ENCODE measurements around the gene TCERG1.
A peak's percentile ranks its signal among the peaks of the same experiment; 100 is the strongest.
"Not testable (repeated sequence)": the region's sequence is repeated elsewhere in the genome, so short reads cannot be mapped to it uniquely, and the experiment has no call there.

TCERG1 gene

DNA sequence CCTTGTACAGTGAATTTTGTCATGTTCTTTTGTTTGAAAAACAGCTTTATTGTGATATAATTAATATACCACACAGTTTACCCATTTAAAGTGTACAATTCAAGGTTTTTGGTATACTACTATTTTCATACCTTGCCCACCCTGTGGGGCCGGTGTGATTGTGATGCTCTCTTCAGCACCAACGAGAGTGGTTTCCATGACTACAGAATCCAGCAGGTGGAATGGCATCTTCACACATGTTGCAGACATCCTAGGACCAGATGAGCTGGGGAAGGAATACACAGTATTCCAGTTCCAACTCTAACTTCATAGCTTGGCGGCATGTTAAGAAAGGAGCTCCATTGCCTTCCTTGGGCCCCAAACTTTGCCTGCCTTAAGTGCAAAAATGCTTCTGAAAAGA lies 76.6 kb downstream of the TCERG1 start:
- no peak for DNase-seq

DNA sequence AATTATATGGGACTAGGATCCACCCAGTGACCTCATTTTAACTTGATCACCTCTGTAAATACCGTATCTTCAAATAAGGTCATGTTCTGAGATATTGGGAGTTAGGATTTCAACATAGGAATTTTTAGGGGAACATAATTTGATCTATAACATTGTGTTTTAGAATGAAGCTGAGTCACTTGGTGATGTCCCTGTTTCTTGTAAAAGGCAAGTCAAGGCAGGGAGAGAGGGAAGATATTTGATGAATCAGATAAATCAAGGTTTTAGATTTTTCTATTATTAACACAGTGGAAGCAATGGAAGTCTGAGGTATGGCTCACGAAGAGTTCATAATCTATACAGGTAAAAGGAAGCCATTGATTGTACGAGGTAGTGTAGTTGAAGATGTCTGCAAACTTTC lies 80.7 kb downstream of the TCERG1 start:
- DNase-seq = no peak

DNA sequence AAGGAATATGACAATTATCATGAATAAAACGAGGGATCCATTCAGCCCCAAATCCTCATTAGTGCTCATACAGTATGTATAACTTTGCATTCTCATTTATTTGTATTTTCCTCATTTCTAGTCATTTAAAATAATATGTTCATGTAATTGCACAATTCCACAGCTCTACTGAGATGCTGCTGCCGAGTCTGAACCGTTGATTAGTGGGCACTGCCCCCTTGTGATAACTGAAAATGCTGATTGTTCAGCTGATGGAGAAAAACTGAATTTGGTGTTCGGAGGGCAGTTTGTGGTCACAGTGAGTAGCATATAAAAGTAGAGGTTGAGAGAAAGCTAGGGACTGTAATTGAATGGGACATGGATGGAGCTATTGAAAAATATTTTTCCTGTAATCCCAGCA lies 81.1 kb downstream of the TCERG1 start:
- no peak for DNase-seq

DNA sequence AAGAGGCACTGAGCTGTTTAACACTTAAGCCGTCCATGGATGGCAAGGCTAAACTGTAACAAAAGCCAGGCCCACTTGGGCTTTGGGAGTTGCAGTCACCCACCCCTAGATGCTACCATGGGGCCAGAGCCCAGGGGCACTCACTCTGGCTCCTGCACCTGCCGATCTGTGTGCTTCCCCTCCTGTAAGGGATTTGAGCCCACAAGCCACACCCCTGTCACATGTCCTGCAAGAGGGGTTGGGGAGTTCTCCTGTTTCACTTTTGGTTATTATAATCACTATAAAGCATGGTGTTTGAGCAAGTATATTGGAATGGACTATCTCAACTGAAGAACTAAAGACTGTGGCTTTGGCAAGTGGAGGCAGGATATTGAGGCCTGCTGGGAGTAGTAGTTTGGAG lies 82.9 kb downstream of the TCERG1 start:
- DNase-seq = no peak

DNA sequence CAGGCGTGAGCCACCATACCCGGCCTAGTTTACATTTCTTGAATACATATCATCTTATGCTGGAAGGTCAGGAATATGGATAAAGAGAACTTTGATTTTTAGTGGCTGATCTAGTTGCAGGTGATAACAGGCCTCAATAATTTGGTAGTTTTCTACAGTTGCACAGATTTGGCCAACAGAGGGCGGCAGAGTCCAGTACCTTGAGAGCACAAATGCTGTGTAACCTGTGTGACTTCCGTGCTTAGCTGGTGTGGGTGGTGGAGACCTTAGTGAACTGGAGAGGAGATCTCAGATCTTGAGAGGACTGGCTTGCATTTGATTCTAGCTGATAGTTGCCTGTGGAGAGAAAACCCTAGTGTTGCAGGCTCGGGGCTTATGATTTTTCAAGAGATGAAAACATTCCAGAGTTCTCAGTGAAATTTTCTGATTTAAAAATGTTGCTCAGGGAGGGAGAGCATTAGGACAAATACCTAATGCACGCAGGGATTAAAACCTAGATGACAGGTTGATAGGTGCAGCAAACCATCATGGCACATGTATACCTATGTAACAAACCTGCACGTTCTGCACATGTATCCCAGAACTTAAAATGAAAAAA lies 86.2 kb downstream of the TCERG1 start:
- peak; percentile 36 for DNase-seq

DNA sequence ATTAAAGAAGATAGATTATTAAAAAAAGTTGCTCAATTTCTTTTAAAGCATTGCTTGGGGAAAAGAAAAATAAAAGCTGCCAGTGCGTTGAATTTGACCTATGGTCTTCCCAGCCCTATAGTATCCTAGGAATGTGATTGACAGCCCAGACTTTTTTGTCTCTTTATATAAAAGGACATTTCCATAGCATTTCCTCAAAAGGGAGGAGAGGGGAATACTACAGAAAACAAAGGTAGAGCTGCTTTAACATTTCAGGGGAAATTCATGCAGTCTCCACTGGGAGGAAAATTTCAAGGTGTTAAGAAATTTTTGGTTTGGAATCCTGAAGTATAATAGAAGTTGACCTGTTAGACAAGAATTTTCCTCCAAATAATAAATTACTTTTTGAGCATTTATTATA lies 86.7 kb downstream of the TCERG1 start:
- DNase-seq = no peak

DNA sequence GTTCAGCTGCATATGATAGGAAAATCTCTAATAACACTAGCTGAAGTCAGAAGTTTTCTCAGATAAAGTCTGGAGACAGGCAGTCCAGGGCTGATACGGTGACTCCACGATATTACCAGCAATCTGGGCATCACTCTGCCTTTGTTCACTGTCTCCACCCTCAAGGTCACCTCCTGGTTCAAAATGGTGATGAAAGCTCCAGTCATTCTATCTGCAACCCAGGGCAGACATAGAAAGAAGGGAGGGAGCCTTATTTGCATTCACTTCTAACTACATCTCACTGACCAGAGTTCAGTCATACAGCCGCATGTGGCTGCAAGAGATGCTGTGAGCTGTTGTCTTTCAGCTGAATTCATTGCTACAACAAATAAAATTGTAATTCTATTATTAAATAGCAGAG lies 91.3 kb downstream of the TCERG1 start:
- DNase-seq = no peak

DNA sequence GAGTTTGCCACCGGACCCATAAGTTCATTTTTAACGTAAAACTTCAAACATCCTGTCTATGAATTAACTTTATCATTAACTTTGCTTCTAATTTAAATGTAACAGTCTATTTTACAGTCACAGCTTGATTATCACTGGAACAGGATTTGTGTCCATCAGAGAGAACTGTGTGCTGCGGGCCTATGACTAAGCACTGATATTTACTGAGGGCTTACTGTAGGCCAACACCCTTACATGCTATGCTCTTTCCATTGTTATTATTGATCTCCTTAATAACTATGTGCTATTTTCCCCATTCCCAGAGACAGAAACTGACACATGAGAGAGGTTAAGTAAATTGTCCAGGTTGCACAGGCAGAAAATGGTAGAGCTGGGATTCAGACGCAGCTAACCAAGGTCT lies 92.8 kb downstream of the TCERG1 start:
- DNase-seq = no peak

DNA sequence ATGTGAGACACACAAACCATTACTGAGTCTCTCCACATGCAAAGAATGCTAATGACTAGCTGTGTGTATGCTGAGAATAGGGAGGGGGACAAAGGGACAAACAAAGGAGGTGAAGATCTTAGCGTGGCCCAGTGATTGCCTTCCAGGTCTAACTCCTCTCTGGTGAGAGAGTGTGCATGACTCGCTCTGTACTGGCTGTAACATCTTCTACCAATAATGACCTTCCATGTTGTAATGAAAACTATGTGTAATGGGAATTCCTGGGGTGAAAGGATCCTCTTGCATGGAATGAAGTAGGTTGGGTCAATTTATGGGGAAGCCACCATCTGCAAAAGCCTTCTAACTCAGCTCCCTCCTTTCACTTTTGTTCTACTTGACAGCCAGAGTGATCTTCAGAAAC lies 93.3 kb downstream of the TCERG1 start:
- DNase-seq = no peak

DNA sequence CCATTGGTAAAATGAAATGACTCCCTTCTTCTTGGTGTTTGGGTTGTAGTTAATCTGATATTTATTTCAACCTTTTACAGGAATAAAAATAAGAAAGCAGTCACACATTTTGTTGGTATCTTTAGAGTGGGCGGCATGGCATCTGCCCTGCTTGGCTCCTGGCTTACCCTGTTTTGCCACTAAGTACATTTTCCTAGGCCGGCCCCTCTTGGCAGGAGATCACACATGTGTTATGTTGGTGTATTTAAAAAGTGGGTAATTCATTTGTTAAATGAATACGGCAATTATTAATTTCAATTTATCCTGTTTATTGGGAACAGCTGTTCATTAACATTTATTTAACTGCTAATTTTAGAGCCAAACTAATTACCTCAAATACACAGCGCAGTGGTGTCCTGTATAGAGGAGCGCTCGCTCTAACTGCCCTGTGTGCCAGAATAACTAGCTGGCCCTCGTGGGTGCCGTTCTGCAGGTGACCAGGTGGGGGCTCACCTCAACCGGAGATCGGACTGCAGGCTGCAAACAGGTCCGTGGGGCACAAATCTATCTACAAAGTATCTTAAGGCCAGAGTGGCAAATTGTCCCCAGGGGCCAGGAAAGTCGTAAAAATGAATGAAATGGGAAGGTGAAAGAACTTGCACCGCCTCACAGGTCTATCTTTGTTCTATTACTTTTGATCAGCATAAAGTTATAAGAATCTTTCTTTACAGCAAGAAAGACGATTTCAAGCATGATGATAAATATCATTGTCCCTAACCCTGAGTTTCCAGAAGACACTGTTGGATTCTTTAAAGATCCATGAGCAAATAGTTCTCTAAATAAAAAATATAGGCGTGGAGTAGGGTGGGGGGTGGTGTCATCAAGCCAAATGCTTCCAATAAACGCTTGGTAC lies 95.1 kb downstream of the TCERG1 start:
- DNase-seq = peak; percentile 35

DNA sequence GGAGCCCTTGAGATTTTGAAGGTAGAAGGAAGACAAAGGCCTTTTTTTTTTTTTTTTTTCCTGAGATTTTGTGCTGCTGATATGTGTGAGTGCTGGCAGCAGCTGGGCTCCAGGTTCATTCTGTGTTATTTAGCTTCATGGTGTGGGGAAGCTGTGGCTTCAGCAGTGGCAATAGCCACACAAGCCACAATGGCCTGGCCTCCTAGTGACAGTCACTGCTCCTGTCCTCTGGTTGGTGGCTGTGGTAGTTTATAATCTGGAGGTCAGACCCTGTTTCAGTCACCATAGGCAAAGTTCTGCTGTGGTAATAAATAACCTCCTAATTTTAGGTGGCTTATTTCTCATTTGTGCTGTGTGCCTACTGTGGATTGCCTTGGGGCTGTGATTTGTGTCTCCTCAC lies 97.1 kb downstream of the TCERG1 start:
- no peak for DNase-seq

DNA sequence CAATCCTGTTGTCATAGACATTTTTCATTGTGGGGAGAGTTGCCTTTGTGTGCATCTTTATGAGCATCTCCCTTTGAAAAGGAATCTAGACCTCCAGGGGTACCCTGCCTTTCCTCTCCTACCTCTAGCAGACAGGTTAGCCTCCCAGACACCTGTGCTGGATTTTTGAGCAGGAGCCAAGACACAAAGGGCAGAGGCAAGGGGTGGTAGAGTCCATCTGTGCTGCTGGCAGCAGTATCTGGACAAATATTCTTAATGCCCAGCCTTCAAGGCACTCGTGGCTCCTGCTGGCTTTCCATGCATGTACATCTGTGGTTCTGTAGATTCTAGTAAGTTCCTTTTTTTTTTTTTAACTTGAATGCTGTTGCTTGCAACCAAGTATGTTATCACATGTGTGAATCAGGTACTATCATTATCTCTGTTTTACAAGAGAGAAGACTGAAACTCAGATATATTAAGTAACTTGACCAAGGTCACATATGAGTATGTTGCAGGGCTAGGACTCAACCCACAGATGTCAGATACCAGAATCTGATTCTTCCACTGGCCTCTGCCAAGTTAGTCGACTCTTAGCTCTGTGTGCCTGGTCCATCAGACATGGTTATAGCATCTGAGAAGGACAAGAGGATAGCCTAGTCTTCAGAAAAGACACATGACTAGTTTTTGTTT lies 101.8 kb downstream of the TCERG1 start:
- DNase-seq = no peak

DNA sequence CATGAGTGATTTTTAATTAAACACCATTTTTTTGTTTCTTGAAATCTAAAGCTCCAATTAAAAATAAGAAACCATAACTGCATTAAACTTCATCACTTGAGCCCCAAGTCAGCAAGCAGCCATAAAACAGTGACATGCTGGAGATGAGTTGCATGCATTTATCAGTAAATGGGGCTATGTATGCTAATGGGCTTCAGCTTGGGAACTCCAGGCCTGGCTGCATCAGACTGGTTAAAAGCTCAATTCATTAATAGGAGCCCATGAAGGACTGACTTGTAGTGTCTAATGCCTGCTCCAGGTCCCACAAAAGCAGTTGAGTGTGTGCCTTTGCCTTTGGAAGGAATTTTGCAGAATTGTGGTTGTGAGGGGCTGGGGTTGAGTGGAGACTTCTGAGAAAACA lies 102.5 kb downstream of the TCERG1 start:
- no peak for DNase-seq

DNA sequence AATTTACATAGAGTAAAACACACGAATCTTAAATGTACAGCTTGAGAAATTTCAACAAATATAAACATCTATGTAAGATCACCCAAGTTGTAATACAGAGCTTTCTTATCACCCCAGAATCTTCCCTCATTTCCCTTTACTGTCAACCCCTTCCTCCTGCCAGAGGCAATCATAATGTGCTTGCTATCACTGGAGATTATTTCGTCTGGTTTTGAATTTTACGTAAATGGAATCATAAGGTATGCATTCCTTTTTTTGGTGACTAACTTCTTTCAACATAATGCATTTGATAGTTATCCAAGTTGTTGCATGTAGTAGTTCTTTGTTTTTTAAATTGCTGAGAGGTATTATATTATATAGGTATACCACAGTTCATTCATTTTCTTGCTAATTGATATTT lies 106.3 kb downstream of the TCERG1 start:
- DNase-seq = no peak

DNA sequence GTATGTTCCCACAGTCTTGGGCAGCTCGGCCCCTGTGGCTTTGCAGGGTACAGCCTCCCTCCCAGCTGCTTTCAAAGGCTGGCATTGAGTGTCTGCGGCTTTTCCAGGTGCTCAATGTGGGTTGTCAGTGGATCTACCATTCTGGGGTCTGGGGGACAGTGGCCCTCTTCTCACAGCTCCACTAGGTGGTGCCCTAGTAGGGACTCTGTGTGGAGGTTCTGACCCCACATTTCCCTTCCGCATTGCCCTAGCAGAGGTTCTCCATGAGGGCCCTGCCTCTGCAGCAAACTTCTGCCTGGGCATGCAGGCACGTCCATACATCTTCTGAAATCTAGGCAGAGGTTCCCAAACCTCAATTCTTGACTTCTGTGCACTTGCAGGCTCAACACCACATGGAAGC lies 109.8 kb downstream of the TCERG1 start:
- not testable (repeated sequence) for DNase-seq

DNA sequence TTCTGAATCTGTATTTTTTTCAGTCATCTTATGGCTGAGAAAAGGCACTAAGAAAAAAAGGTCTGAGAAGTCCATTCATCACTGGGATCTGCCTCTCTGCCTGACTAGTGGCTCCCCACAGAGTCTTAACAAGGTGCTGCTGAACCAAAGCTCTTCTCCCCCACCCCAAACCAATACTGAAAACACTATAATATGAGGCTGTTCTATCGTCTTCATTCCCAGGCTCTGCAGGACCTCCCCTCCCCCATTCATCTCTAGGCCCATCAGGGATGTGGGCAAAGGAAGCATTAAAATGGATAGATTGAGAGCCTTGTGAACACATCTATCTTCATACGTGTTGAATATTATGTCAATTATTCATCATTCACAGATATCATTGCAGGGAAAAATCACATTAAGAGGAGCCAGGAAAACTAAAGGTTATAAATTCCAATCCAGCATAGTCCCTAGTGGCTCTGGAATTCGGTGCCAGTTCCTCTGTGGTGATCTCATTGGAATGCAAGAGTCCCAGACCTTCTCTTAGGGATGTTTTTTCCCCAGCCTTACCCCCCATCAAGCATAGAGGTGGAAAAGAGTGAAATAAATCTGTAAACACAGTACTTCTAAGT lies 113.2 kb downstream of the TCERG1 start:
- no peak for DNase-seq
